ENCODE measurements around the gene NTSR1.
"Not testable (repeated sequence)": the region's sequence is repeated elsewhere in the genome, so short reads cannot be mapped to it uniquely, and the experiment has no call there.

Gene NTSR1

DNA sequence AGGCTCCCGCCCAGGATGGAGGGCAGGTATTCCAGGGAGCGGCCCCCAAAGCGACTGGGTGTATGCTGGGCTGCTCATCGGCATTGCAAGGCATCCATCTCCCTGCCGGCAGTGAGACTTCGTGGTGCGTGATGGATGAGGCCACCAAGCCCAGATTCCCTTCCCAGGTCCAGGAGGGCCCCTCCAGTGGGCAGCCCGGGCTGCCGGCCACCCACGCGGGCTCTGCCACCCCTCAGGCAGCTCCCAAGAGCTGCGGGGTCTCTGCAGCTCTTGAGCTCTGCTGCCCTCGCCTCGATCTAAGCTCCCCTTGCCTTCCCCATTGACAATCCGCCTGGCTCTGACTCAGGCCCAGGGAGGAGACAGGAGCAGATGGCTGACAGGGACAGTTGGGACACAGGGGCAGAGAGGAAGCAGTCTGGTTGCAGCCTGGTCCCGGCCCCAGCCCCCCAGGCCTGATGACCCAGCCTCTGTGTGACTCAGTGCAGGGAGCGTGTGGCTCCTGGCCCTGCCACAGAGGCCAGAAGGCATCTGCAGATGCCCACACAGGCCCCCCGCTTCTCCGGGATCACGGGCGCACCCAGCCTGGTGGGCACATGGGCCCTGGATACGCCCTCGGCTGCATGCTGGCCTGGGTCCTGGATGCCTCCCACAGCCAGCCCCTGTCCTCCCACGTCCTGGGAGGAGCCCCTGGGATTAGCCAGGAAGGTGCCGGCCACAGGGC lies 33.3 kb upstream of the NTSR1 start:
- no peak for DNase-seq

DNA sequence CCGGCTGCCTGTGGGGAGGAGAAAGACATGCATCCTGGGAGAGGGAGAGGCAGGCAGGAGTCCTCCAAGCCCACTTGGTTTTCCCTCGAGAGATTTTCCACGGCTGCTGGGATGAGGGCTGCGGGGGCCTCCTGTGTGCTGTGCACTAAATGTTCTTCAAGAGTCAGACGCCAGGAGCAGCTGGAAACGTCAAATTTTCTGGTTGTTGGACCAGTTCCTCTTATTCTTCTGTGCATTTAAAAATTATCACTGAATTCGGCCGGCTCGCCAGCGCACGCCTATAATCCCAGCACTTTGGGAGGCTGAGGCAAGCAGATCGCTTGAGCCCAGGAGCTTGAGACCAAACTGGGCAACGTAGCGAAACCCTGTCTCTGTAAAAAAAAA lies 32.8 kb upstream of the NTSR1 start:
- no peak for DNase-seq

DNA sequence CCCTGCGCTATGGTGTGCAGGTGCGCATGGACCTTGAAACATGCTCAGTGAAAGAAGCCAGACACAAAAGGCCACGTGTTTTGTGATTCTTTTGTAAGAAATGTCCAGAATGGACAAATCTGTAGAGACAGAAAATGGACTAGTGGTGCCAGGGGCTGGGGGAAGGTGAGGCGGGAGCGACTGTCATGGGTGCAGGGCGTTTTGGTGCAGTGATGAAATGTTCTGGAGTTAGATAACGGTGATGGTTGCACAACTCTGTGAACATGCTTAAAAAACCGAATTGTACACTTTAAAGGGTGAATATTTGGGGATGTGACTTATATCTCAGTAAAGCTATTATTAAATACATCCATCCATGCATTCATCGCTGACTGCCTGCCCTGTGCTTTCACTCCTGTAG lies 31.7 kb upstream of the NTSR1 start:
- no peak for DNase-seq

DNA sequence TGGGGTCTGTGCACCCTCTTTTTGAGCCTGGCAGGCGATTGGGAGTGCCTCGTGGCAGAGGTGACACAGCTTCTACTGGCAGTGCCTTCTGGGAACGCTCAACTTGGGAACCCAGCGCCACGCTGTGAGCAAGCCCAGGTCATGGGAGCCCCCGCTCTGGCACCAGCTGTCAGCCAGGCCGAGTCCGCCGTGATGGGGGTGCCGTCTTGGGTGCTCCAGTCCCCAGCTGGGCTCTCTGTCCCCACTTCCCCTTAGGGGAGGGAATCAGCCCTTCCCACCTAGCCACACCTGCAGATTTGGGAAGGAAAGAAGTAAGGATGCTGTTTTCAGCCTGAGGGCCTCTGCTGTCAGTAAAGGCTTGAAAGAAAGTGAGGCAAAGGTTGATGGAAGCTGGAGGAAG lies 31.0 kb upstream of the NTSR1 start:
- no peak for DNase-seq

DNA sequence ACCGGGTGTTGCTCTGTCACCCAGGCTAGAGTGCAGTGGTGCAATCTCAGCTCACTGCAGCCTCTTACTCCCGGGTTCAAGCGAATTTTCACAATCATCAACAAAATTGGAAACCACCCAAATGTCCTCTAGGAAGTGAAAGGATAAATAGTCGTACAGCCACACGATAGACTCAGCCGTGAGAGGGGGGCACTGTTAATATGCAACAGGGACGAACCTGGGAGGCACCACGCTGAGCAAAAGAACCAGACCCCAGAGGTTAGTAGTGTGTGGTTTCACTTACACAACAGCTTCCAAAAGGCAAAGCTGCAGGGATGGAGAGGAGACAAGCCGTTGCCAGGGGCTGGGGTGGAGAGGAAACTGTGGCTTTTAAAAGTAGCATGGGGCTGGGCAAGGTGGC lies 30.1 kb upstream of the NTSR1 start:
- DNase-seq = no peak

DNA sequence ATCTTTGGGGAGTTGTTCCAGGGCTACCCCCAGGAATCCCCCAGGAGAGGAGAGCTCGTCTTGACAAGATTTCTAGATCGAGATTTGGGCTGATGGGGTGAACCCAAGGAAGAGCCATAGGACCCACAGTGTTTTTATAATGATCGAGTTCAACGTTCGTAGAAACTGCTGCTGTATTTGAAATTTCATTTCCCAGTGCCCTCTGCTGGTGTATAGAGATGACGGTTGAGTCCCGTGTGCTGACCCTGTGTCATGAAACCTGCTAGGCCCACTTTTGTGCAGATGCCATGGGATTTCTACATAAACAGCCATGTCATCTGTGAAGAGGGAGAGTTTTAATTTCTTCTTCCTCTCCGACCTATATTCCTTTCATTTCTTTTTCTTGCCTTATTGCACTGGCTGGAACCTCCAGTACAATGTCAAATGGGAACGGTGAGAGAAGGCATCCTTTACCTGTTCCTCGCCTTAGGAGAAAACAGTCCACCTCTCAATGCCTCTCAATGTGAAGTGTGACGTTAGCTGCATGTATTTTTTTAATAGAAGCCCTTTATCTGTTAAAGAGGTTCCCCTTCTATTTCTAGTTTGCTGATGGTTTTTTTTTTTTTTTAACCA lies 28.6 kb upstream of the NTSR1 start:
- DNase-seq = no peak

DNA sequence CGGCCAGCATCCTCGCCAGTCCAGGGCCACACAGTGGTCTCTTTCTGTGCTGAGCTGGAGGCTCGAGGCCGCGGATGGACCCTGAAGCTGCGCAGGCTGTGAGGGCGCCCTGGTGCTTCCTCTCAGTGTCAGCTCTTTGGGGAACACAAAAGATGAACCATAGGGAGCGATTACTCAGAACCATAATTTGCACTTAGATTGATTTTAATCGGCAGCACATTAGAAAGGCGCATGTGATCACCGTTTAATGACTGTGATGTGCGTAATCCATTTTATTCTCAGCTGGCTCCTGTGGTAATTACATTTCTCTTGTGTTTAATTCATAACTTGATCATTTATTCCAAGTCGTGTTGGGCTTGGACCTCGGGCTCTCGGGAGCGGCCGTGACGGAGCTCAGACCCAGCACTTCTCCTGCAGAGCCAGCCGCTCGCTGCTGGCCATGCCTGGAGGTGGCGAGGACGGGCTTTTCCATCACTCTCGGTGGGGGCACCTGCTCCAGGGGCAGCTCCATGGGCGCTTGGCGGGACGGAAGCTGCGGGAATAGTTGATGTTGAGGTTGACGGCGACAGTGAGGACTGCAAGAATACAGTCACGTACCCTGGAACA lies 25.6 kb upstream of the NTSR1 start:
- no peak for DNase-seq

DNA sequence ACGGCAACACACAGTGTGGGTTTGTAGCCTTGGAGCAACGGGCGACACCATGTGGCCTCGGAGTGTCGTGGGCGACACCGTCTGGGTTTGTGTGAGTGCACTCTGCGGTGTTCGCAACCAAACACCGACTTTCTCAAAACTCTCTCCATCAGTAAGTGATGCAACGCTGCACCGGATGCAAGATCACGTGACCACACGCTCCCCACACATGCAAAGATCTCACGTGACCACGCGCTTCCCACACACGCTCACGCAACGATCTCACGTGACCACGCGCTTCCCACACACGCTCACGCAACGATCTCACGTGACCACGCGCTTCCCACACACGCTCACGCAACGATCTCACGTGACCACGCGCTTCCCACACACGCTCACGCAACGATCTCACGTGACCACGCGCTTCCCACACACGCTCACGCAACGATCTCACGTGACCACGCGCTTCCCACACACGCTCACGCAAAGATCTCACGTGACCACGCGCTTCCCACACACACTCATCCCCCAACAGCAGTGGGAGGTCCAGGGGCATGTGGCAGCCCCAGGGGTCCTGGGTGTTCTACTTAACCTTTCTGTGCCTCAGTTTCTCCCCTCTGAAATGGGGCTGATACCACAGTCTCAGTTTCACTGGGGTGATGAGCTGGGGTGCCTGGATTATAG lies 24.8 kb upstream of the NTSR1 start:
- not testable (repeated sequence) for DNase-seq

DNA sequence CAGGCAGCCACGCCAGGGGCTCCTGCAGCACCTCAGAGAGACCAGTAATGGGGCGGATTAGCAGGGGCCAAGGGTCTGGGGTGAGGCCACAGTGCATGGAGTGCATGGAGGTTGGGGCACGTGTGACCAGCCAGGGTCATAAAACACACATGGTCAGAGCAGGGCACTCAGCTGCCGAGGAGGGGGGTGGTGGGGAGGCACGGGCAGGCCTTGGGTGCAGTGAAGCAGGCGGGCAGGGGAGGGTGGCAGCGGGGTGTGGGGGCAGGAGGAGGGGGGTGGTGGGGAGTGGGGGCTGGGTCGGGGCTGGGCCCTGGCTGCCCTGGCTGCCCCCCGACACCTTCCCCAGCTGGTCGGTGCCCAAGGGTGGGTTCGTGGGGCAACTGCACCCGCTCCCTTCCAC lies 23.7 kb upstream of the NTSR1 start:
- DNase-seq = no peak

DNA sequence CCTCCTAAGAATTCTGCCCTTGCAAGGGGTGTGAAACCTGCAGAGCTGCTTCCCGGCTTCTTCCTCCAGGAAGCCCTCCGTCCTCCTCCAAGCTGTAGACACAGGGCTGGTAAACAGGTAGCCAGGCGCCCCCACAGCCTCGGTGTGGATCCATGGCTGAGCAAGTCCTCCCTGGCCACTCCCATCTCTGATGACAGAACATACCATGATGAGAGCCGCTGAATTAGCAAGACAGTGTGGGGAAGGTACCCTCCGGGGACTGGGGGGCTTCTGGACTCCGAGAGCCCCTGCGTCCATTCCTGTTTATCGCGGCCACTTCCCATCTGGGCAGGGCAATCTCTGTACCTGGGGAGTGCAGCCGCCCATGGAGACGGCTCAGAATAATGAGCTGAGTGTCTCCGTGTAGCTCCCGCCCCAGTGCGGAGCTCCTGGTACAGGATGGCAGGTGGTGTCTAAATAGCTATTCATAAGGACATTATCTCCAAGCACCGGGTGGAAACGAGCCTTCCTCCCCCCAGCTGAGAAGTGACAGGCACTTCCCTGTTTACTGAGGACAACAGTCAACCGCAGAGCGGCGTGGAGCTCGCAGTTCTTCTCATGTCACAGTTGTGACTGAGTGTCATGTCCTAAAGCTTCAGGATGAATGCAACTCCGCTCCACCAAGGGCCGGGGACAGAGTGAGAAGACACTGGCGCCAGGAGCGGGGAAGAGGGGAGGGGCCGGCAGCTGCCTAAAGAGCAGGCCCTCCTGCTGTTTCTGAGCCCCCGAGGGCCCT lies 22.7 kb upstream of the NTSR1 start:
- DNase-seq = peak; percentile 13

DNA sequence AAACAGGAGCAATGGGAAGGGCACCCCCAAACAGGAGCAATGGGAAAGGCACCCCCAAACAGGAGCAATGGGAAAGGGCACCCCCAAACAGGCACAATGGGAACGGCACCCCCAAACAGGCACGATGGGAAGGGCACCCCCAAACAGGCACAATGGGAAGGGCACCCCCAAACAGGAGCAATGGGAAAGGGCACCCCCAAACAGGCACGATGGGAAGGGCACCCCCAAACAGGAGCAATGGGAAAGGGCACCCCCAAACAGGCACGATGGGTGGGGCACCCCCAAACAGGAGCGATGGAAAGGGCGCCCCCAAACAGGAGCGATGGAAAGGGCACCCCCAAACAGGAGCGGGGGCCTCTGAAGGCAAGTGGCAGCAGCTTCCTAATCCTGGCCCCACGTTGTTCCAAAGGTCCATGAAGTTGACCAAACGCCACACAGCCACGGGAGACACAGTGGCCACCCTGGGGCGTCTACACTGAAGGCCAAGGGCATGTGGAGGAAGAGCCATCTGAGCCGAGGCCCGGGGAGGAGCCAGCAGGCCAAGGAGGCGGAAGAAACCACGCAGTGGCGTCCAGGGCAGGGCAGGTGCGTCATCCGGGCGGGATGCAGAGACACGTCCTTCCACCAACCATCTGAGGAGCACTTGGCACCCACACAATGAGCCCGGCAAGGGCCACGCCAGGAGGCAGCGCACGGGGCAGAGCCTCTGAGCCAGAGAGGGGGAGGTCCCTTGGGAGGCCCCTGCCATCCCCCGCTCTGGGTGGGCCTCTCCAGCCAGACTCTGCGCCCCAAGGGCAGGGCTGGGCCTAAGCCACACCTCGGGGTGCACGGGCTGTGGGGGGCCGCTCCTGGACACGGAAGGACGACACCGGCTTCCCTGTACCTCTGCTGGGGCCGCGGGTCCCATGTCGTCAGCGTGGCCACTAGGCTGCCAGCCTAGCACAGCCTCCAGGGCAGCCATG lies 21.5 kb upstream of the NTSR1 start:
- DNase-seq = no peak

DNA sequence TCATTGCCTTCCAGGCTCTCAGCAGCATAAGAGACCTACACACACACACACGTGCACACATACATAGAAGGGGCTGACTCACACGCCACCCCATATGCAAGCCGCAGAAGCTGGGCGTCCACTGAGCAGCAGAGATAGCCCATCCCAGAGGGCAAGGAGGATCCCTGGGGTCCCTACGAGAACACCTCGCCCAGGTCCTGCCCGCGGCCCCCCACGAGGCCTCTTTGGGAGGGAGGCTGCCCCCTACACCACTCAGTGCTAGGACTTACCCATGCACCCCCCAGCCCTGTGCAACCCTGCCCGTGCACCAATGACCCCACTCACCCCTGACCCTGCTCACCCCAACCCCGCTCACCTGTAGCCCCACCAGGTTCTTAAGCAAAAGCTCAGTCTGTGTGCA lies 20.6 kb upstream of the NTSR1 start:
- no peak for DNase-seq

DNA sequence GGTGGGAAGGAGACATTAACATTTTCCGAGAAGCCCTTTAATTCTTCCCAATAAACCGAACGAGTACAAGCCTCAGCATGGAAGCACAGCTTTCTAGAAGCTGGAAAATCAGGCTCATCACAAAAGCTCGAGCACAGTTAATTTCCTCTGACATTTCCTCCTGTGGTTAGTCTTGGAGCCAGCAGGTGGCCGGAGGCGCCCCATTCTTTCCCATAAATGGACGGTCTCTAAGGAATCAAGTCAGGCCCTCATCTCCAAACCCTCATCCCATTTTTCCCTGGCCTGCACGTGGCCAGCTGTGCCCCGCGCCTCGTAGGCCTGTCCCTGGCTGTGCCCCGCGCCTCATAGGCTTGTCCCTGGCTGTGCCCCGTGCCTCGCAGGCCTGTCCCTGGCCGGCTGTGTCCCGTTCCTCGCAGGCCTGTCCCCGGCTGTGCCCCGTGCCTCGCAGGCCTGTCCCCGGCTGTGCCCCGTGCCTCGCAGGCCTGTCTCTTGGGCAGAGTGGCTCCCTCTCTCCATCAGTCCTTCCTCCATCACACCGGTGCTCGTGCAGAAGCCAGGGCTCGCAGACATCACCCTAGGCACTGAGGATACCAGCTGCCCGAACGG lies 19.7 kb upstream of the NTSR1 start:
- DNase-seq = no peak

DNA sequence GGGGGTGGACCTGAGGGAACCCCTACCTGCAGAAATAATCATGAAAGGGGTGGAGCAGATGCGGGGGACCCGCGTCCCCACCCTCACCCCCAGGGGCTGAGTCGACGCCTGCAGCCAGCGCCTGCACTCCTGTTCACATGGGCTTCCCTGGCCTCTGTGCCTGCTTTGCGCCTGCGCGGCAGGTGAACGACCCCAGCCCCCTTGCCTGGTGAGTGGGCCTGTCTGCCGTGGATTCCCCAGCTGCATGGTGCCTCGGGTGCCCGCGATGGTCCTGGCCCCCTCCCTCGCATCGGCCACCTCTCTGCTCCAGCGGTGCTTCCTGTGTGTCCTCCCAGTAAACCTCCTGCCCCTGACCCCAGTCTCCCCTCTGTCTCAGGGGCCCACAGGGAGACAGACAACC lies 18.8 kb upstream of the NTSR1 start:
- DNase-seq = no peak

DNA sequence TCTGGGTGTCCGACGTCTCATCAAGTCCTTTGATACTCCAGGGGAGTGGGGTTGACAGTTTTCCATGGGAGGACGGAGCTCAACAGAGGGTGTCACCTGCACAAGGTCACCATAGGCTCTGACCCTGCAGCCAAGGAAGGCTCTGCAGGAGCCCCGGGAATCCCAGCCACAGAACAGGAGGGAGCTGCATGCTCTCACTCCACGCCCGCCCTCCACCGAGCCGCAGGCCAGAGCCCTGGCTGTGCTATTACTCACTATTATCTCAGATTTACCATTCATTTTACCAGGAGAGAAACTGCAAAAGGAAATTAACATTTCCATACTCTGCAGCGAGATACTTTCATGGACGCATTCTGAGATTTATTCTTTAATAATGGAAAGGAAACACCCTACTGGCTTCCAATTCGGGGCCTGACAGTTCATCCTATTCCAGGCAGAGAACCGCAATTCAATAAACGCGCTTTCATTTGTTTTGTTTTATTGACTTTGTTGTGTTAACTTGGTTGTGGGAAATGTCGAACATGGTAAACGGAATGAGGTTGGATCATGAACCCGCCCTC lies 18.3 kb upstream of the NTSR1 start:
- no peak for DNase-seq

DNA sequence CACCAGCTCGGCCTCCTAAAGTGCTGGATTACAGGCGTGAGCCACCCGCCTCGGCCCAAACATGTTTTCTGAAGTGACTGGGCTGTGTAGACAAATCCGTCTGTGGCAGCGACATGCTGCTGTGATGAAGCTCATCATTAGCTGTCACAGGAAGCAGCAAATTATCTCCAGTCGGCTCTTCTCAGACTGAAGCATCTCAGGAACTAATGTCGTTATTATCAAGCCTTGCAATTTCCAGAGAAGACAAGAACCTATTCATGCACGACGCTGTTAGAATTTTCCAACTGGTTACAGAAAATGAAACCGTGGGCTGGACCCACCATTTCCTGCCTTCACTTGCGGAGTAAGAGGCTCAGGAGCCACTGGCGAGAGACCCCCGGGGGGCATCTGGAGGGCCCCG lies 17.1 kb upstream of the NTSR1 start:
- DNase-seq = no peak

DNA sequence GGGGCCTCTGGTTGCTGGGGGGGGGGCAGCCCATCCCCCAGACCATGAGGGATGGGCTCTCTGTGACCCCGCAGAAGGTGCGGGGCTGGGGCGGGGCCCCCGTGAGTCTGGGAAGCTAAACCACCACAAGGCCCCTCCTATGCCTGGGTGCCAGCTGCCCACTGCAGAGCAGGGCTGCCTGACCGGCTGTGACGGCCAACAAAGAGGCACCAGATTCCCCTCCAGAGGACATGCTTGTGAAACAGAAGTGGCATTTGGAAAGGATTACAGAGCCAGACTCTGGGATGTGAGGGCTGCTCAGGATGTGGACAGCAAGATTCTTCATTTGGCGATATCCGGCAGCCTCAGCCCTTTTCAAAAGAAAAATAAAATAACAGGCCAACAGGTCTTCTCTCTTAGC lies 16.5 kb upstream of the NTSR1 start:
- DNase-seq = no peak

DNA sequence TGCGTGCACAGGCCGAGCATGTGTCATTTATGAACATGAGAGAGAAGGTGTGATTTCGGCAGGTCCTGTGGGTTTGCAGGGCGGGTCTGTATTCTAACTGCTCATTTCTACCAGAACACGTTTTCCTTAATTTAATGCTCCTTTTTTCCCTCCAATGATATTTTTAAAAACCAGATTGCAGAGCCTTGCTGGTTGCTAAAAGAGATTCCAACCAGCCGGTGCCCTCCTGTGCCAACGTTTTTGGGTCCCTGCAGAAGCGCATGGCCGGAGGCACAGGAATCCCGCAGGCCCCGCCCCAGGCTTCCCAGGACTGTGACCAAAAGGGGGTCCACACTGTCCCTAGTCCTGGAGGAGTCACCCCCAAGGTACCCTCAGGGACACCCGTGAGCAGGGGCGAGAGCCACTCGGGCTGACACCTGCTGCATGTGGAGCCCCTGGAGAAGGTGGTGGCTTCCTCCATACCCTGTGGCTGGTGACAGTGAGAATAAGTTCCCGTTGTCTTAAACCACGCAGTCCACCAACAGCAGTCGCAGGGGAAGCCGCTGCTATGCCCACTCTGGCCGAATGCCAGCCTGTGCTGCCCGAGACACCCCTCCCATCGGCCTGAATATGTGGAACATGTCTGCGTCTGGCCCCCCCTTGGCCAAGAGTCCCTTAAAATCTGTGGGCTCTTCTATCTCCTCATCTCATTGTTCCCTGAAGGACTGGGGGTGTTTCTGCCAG lies 15.7 kb upstream of the NTSR1 start:
- no peak for DNase-seq

DNA sequence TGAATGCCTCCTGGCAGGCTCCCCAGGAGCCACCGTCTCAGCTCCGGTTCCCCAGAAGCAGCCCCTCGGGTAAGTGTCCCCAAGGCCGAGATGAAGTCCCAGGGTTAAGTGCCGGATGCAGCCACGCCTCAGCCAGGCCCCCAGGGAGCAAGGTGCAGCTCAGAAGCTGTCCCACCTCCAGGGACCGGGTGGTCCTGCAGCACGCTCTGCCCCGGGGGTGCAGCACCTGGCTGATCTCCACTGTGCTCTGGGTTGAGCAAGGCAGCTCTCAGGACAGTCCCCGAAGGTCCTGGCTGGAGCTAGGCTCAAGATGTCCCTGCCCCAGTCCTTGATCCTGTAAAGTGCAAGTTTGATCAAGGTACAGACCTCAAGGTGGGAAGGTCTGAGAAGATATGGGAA lies 15.1 kb upstream of the NTSR1 start:
- no peak for DNase-seq

DNA sequence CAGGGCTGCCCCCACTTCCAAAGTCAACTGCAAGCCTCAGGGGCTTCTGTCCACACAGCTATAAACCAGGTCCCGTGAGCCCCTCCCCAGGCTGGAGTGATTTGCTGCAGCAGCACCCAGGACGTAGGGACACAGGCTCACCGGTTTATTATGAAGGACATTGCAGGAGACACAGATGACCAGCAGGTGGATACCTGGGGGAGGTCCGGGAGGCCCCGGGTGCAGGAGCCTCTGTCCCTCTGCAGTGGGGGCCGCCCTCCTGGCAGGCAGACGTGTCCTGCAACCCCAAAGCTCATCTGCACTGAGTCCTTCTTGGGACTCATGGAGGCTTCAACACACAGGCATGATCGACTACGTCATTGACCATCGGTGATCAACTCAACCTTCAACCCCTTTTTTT lies 14.5 kb upstream of the NTSR1 start:
- DNase-seq = no peak

DNA sequence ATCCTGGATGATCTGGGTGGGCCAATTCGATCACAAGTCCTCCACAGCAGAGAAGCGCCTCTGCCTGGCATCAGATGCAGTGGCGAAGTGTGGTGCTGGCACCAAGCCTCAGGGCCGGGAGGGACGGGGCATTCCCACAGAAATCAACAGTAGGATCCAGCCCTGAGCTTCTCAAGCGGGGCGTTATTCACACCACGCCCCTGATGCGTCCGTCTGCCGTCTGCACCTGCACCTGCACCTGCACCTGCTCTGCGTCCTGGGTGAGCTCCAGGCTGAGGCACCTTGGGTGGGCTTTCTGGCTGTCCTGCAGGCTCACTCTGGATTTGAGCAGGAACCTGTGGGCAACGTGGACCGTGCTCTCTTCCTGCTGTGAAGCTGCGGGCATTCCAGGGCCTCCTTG lies 13.8 kb upstream of the NTSR1 start:
- DNase-seq = no peak
